DND-41 (cell line): ENCODE measurements around the gene RALGPS1.

ENCODE experiments used
- ATAC-seq: fragments of 200-7000 bp; cut with Tn5 transposase; 3 replicates; pipeline ENCODE4 v1.9.1; 2021; ENCODE audit warnings: low read depth; ENCODE audit not compliant: insufficient read depth
- DNase-seq: peaks from one replicate; pipeline ENCODE4 v3.0.0-alpha.2; 2020
- H2AFZ ChIP-seq: 2 replicates; pipeline ENCODE4 v1.6.0; 2012; ENCODE audit warnings: low read depth, low read length
- H3K27ac ChIP-seq: 2 replicates; pipeline ENCODE4 v1.5.1; 2012; ENCODE audit warnings: low read length, inconsistent platforms
- H3K27me3 ChIP-seq: fragments of 200-600 bp; sonication (generic); 2 replicates; pipeline ENCODE4 v1.6.0; 2012; ENCODE audit warnings: low read length, mild to moderate bottlenecking, inconsistent platforms; ENCODE audit not compliant: insufficient read depth, poor library complexity
- H3K36me3 ChIP-seq: 2 replicates; pipeline ENCODE4 v1.5.1; 2012; ENCODE audit warnings: low read length, inconsistent platforms; ENCODE audit not compliant: insufficient read depth
- H3K4me1 ChIP-seq: 2 replicates; pipeline ENCODE4 v1.5.1; 2012; ENCODE audit warnings: mild to moderate bottlenecking, low read length; ENCODE audit not compliant: insufficient read depth
- H3K4me2 ChIP-seq: 2 replicates; pipeline ENCODE4 v1.6.0; 2012; ENCODE audit warnings: mild to moderate bottlenecking, moderate library complexity, low read length, inconsistent platforms; ENCODE audit not compliant: insufficient read depth
- H3K4me3 ChIP-seq, 2 experiments: fragments of 200-600 bp in 1 of 2; shearing (Covaris generic) in 1 of 2; 2 replicates each; pipeline ENCODE4 v1.5.1; 2012 to 2016; ENCODE audit warnings: inconsistent platforms in 2 of 2, low read length in 2 of 2, mild to moderate bottlenecking in 2 of 2, low read depth in 1 of 2, moderate library complexity in 1 of 2
- H3K79me2 ChIP-seq: 2 replicates; pipeline ENCODE4 v1.6.0; 2012; ENCODE audit warnings: low read length, inconsistent platforms; ENCODE audit not compliant: insufficient read depth
- H3K9ac ChIP-seq: 2 replicates; pipeline ENCODE4 v1.6.0; 2012; ENCODE audit warnings: low read depth, mild to moderate bottlenecking, inconsistent platforms, low read length, moderate library complexity
- H3K9me3 ChIP-seq: 2 replicates; pipeline ENCODE4 v1.5.1; 2012; ENCODE audit warnings: low read length, moderate library complexity, mild to moderate bottlenecking, inconsistent platforms; ENCODE audit not compliant: insufficient read depth, severe bottlenecking
- H4K20me1 ChIP-seq: 2 replicates; pipeline ENCODE4 v1.6.0; 2012; ENCODE audit warnings: low read length; ENCODE audit not compliant: insufficient read depth
- EZH2 ChIP-seq: IDR thresholded peaks from 3 replicates; pipeline ENCODE4 v1.6.1; 2012; ENCODE audit warnings: borderline replicate concordance, low read depth, mild to moderate bottlenecking, moderate library complexity, low read length, inconsistent platforms; ENCODE audit not compliant: severe bottlenecking
- TF ChIP-seq, protein P1 (sequence below): IDR thresholded peaks from 2 replicates; pipeline ENCODE4 v1.5.1; 2012; ENCODE audit warnings: borderline replicate concordance, low read length, moderate library complexity, mild to moderate bottlenecking; ENCODE audit not compliant: poor library complexity, severe bottlenecking; ENCODE audit errors: extremely low read depth

Gene RALGPS1

DNA sequence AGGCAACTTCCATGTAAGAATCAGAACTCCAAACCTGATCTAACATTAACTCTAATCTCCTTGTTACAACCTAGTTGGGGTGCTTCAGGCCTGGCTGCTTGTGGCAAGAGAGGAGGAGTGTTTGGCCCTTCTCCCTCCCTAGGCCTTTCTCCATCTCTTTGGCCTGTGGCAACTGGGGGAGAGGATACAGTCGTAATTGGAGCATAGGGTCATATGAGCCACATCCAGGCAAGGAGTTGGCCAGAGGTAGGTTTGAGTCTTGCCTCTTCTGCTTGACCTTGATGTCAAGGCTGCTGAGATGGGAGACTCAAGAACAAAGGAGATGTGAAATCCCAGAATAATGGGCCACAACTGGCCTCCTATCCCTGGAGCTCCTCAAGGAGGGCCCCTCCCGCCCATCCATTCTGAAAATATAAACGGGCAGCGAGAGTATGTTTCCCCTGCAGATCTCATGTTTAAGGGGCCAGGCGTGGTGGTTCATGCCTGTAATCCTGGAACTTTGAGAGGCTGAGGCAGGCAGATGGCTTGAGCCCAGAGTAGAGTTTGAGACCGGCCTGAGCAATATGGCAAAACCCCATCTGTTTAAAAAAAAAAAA is 267.1 kb downstream of the RALGPS1 start:
- H3K4me2 ChIP-seq: no peak overlapping the region
- peaks cover 12% of the 10 kb centered on the region for H4K20me1 ChIP-seq
- H3K9me3 ChIP-seq: no peaks in the 10 kb centered on the region
- no peak for ATAC-seq
- no peak overlapping the region for H3K4me3 ChIP-seq
- H3K36me3 ChIP-seq: no peaks in the 10 kb centered on the region
- no peak for TF ChIP-seq EZH2
- TF ChIP-seq, protein P1, sequence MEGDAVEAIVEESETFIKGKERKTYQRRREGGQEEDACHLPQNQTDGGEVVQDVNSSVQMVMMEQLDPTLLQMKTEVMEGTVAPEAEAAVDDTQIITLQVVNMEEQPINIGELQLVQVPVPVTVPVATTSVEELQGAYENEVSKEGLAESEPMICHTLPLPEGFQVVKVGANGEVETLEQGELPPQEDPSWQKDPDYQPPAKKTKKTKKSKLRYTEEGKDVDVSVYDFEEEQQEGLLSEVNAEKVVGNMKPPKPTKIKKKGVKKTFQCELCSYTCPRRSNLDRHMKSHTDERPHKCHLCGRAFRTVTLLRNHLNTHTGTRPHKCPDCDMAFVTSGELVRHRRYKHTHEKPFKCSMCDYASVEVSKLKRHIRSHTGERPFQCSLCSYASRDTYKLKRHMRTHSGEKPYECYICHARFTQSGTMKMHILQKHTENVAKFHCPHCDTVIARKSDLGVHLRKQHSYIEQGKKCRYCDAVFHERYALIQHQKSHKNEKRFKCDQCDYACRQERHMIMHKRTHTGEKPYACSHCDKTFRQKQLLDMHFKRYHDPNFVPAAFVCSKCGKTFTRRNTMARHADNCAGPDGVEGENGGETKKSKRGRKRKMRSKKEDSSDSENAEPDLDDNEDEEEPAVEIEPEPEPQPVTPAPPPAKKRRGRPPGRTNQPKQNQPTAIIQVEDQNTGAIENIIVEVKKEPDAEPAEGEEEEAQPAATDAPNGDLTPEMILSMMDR: no peak
- H3K27ac ChIP-seq: no peak overlapping the region
- H2AFZ ChIP-seq: no peak overlapping the region
- H3K4me1 ChIP-seq: no peaks in the 10 kb centered on the region
- no peaks in the 10 kb centered on the region for H3K79me2 ChIP-seq
- H3K9ac ChIP-seq: no peak overlapping the region
- DNase-seq: no peak
- peaks cover 11% of the 10 kb centered on the region for H3K27me3 ChIP-seq

DNA sequence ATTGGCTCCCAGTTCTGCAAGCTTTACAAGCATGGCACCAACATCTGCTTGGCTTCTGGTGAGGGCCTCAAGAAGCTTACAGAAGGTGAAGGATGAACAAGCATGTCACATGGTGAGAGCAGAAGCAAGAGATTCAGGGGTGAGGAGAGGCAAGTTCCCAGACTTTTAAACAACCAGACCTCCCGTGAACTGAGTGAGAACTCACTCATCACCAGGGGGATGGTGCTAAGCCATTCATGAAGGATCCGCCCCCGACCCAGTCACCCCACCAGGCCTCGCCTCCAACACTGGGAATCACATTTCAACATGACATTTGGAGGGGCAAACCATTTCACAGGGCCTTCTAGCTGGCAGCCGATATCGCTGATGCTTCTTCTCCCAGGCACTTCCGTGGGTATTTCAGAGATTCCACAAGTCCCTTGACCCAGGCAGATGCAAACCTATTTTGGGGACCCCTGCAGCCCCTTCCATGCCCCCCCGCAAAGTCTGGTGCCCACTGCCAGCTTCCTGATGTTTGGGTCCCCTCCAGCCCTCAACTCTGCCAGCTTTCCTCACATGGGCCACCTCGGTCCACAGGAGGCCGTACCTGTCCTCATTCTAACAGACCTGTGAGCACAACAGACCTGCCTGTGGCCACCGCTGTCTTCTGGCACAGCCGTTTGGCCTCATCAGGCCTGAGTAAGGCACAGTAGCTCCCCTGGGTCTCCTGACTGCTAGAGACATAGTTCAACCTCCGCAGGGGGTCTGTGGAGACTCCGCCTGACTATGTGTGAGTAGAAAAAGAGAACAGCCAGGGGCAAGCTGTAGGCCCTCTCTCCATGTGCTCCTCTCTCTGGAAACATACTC is 268.5 kb downstream of the RALGPS1 start:
- Histone ChIP-seq H4K20me1 (peaks cover 5% of the 10 kb centered on the region; the same call in 1 of the 2 replicates), H3K36me3 (no peaks in the 10 kb centered on the region), H3K9ac (no peak overlapping the region), H3K4me3 (no peak overlapping the region), H3K4me1 (no peaks in the 10 kb centered on the region), H3K4me2 (no peak overlapping the region), H3K27ac (no peak overlapping the region), H3K27me3 (peaks cover 7% of the 10 kb centered on the region), H3K9me3 (no peaks in the 10 kb centered on the region), H3K79me2 (no peaks in the 10 kb centered on the region), H2AFZ (no peak overlapping the region)
- no peak for ATAC-seq
- no peak for DNase-seq
- TF ChIP-seq, protein P1: no peak
- no peak for TF ChIP-seq EZH2

DNA sequence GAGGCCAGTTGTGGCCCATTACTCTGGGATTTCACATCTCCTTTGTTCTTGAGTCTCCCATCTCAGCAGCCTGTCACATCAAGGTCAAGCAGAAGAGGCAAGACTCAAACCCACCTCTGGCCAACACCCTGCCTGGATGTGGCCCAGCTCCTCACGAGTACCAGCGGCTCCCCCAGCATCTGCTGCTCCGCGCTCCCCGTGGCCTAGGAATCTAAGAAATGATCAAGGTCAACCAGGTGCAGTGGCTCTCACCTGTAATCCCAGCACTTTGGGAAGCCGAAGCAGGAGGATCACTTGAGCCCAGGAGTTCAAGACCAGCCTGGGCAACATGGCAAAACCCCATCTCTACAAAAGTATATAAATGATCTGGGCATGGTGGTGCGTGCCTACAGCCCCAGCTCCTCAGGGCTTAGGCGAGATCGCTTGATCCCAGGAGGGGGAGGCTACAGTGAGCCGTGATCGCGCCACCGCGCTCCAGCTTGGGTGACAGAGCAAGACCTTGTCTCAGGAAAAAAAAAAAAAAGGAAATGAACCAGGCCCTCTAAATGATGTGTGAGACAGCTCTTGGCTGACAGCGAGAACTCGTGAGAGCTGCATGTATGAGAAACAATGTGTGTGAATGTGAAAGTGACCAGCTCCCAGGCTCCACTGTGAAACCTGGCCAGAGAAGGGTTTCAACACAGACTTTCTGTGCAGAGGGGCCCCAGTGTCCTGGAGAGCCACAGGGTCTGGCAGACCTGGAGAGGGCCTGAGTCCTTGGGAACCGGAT is 269.4 kb downstream of the RALGPS1 start:
- no peak overlapping the region for H3K9ac ChIP-seq
- no peak overlapping the region for H3K4me2 ChIP-seq
- H3K27me3 ChIP-seq: peaks cover 7% of the 10 kb centered on the region
- ATAC-seq (no peak), DNase-seq (no peak)
- no peaks in the 10 kb centered on the region for H3K79me2 ChIP-seq
- no peaks in the 10 kb centered on the region for H3K4me1 ChIP-seq
- H3K36me3 ChIP-seq: no peaks in the 10 kb centered on the region
- H4K20me1 ChIP-seq: peaks cover 5% of the 10 kb centered on the region; the same call in 1 of the 2 replicates
- no peak overlapping the region for H2AFZ ChIP-seq
- TF ChIP-seq, protein P1: no peak
- no peak for TF ChIP-seq EZH2
- H3K4me3 ChIP-seq: no peak overlapping the region
- no peaks in the 10 kb centered on the region for H3K9me3 ChIP-seq
- H3K27ac ChIP-seq: no peak overlapping the region
